GM21529 (cell line): ENCODE measurements around the gene CMTM4.
"Not testable (repeated sequence)": the region's sequence is repeated elsewhere in the genome, so short reads cannot be mapped to it uniquely, and the experiment has no call there.

Experiments
- ATAC-seq: cut with Tn5 transposase; IDR thresholded peaks from one replicate; pipeline ENCODE4 v1.9.1; 2021; ENCODE audit not compliant: unreplicated experiment

CMTM4 gene

DNA sequence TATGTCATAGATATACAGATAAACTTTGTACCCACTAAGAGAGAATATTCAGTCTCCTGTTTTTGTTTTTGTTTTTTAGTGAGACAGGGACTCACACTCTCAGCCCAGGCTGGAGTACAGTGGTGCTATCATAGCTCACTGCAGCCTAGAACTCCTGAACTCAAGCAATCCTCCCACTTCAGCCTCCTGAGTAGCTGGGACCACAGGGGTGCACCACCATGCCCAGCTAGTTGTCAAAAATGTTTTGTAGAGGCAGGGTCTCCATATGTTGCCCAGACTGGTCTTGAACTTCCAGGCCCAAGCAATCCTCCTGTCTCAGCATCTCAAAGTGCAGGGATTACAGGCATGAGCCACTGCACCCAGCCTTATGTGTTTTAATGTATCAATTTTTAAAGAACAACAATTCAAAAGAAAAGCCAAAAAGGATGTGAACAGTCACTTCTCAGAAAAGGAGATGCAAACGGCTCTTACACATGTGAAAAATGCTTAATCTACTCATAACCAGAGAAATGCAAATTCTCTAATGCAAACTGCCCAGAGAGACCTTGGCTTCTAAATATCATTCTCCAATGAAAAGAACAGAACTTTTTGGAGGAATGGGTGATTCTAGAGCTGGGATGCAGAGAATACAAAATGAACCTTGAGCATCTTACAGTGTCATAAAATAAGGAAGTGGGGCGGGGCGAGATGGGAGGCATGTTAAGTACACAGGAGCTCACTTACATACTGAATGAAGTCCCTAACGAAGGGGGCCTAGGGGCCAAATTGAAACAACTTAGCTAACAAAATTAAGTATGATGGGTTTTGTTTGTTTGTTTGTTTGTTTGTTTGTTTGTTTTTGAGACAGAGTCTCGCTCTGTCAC, 99.3 kb downstream of the CMTM4 start:
- no peak for ATAC-seq

DNA sequence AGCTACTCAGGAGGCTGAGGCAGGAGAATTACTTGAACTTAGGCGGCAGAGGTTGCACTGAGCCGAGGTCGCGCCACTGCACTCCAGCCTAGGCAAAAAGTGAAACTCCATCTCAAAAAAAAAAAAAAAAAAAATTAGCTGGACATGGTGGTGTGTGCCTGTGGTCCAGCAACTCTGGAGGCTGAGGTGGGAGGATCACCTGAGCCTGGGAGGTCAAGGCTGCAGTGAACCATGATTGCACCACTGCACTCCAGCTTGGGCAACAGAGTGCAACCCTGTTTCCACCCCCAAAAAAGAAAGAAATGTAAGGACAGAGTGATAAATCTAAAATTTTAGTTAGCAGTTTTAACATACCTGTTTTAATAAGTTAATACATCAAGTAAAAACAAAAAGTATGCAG, 100.0 kb downstream of the CMTM4 start:
- ATAC-seq: not testable (repeated sequence)

DNA sequence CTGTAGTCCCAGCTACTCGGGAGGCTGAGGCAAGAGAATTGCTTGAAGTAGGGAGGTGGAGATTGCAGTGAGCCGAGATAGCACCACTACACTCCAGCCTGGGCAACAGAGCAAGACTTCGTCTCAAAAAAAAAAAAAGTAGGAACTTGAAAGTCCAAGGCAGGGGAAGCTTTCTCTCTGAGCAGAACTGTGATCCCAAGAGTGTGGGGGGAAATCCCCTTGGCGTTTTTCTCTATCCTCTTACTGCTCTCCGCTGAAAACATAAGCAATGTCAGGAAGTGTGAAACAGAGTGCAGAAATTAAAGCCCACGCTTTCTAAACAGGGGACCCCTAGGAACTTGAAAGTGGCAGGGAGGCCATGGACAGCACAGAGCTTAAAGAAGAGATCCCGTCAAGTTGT, 101.8 kb downstream of the CMTM4 start:
- peak; percentile 68 for ATAC-seq

DNA sequence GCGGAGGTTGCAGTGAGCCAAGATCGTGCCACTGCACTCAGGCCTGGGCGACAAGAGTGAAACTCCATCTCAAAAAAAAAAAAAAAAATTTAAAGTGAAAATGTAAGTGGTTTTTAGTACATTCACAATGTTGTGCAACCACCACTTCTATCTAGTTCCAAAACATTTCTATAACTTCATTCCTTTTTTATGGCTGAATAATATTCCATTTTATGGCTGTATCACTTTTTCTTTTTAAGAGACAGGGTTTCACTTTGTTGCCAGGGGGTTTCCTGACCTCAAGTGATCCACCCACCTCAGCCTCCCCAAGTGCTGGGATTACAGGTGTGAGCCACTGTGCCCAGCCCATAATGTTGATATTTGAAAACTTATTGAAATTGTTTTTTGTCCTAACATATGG, 103.7 kb downstream of the CMTM4 start:
- ATAC-seq: no peak

DNA sequence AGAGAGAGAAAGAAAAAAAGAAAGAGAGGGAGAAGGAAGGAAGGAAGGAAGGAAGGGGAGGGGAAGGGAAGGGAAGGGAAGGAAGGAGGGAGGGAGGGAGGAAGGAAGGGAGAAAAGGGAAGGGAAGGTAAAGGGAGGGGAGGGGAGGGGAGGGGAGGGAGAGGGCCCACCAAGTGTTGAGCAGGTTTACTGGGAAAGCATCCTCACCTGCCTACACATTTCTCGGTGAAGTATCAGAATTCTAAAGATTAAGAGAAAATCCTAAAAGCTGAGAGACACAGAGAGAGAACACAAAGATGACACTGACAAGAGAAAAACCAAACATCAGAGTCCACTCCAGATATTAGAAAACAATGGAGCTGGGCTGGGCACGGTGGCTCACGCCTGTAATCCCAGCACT, 104.3 kb downstream of the CMTM4 start:
- no peak for ATAC-seq

DNA sequence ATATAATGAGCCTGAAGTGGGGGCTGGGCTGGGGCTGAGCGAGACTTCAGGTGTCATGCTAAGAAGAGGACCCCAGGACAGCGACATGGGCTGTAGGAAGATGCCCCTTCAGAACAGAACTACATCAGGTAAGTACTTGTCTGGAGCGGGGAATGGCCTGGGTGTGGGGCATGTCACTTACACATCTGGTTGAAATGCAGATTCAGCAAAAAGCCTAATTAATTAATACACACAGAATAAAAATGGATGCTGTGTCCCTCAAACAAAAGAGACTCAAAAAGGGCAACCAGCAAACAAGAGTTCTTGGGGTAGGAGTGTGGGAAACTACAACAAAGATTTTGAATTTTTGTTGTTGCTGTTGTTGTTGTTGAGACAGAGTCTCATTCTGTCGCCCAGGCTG, 105.5 kb downstream of the CMTM4 start:
- no peak for ATAC-seq

DNA sequence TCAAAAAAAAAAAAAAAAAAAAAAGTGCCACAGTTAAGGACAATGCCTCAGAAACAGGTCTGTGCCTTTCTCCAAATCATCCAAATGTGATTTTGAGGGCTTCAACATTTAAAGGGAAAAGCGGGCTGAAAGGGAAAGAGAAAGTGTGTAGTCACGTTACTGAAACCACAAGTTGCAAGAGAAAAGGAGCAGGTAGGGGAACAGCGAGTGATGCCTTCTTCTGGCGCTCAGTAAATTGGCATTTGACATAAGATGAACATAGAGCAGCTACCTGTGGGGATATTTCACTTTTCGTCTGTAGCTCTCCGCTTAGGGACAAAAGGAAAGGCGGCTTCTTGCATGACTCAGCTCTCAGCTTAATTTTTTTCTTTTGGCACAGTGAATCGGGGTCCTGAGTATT, 106.2 kb downstream of the CMTM4 start:
- no peak for ATAC-seq

DNA sequence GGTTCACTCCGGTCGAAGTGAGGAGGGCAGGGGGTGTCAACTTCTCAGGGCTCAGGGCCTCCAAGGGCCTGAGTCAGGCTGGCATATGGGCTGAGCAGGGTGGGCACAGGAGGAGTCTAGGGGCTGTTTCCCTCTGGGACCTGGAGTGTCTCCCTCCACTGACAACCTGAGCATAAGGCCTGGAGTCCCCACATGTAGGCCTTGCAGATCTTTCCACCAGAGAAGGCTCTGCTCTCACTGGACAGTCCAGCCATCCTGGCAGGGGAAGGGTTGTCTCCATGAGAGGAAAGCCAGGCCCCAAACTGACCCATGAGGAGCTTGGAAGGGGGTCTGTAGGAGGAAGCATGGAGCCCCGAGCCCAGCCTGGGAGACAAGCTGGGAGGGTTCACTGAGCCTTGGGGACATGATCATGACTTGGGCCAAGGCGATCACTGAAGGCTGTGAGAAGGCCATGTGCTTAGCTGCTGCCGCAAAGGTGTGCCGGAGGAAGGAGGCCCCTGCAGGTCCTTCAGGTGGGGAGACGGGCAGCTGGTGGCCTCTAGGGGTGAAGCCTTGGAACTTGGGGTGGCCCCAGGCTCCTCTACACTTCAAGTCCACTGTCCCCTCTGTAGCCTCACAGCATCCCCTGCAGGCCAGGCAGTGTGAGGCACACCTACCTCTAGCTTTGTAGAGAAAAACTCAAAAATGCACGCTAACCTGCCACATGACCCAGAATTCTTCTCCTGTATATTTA, 107.4 kb downstream of the CMTM4 start:
- ATAC-seq: peak; percentile 83

DNA sequence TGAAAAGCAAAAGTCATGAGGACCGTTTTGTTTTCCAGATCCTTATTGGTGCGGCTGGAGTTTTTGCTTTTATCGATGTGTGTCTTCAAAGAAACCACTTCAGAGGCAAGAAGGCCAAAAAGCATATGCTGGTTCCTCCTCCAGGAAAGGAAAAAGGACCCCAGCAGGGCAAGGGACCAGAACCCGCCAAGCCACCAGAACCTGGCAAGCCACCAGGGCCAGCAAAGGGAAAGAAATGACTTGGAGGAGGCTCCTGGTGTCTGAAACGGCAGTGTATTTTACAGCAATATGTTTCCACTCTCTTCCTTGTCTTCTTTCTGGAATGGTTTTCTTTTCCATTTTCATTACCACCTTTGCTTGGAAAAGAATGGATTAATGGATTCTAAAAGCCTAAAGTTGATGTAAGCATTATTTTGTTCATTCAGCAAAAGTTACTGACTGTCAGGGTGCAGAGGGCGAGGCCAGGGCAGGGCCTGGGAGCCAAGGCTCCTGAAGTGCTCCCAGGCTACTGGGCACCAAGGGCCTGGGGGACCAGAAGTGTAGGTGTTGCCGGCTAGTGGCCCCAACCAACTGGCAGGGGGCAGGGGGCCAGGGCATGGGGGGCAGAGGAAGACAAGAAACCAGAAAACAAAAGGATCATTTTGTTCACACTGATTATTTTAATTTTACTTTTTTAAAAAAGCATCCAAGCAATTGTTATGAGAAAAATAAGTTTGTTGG, 108.5 kb downstream of the CMTM4 start:
- ATAC-seq: no peak

DNA sequence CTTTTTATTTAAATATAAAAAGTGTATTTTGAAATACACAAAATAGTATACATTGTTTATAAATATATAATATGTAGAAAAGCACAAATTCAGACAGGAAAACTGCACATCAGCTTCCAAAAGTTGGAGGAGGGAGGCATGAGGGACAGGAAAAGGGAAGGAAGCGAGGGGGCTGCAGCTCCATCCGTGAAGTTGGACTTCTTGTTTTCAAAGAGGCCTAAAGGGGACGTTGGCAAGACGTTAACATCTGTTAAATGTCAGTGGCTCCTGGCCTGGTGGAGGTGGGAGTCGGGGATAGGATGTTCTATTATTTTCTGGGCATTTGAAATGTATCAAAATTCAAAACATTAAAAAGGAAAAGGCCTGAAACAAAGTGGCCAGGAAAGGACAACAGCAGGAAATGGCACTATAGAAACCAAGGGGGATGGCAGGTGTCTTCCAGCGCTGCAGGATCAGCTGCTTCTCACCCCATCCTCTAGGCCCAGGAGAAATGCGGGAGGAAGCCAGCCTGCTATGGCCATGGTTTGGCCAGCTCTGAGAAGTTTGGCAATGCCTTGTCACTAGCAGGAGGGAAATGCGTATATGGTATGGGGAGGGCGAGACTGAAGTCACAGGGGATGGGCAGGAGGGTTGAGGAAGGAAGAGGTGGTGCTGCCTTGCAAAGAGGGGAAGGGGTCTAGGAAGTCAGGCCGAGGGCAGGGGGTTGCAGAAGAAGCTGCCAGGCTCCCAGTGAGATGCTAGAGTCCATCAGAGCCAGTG, 110.9 kb downstream of the CMTM4 start:
- no peak for ATAC-seq

DNA sequence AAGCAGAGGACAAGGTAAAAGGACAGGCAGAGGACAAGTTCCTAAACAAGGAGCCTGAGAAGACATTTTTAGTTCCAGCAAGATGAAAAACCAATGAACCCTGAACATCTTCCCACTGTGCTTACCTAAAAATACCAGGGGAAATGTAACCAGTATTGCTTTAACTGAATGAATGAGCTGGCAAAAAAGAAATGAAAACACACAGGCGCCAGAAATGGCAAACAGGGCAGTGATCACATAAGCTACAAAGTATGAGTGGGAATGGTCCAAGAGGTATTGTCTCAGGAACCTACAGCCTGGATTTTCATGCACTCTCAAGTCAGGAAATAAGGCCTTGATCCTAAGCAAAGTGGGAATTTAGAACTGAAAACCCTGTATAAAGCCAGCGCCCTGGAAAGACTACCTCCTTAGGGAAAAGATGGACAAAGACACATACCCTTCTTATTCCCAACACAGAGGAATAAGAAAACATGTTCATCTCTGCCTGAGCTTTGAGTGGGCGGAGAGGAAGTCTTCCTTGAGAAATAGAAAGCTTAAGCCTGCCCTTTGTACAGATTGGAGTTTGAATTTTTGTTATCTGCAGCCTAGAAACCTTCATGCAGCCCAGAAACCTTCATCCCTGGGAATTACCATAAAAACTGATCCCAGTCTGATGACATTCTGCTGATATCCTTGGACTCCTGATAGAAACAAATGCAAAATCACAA, 115.1 kb downstream of the CMTM4 start:
- ATAC-seq: no peak

DNA sequence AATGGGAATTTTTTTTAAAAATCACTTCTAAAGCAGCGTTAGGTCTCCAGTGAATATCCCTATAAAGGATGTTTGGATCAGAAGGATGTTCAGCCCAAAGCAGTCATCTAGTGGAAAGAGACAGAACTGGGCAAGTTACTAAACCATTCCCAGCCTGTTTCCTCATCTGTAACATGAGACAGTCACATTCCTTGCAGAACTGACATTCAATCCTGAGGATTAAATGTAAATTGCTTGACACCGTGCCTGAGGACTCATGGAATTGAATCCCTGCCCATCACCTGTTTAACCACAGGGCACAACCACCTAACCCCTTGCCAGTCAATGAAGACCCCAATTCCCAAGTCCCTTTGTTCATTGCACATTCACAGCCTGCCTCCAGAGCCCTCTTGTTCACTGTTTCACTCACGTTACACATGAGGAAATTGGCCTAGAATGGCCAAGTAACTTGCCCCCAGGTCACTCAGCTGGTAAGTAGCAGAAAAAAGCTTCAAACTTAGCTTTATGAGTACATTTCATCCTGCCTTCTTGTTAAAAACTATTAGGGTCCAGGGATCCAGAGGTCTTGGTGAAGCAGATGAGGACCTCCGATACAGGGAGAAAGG, 115.8 kb downstream of the CMTM4 start:
- no peak for ATAC-seq

DNA sequence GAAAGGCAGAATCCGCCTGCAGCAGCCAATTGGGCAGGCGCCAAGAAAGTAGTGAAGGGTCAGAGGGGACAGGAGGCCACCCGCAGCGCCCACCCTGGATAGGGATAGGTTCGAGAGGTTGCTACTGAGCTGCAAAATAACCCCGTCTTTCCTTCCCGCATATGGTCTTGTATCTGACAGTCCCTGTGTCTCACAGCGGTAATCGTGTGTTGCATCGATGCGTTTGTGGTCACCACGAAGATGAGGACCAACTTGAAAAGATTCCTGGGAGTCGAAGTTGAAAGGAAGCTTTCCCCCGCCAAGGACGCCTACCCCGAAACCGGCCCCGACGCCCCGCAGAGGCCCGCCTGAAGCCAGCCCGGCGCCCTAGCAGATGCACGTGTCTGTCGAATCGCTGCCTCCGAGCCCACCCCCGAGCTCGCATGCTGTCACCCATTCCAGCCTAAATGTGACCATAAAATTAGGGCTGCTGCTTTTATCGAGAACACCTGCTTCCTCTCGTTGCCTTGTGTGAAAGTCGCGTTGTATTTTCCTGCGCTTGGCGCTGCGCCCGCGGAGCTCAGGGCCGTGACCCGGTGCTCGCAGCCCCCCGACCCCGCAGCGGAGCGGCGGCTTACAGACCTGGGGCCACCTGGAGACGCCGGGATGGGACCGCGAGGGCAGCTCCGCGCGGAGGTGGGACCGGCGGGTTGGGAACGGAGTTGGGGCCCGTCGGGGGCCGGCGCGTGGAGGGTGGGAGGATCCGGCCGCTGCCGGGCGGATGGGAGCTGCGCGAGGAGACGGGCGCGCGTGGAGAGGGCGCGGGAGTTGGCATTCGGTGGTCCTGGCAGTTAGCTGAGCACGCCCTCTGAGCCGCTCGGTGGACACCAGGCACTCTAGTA, 117.7 kb downstream of the CMTM4 start, which contains the start of gene CMTM2:
CMTM2 (plus strand) TSS at position 813 of the 881 bp plus-strand sequence. CDS start 145 bp downstream, outside the sequence.
- no peak for ATAC-seq

DNA sequence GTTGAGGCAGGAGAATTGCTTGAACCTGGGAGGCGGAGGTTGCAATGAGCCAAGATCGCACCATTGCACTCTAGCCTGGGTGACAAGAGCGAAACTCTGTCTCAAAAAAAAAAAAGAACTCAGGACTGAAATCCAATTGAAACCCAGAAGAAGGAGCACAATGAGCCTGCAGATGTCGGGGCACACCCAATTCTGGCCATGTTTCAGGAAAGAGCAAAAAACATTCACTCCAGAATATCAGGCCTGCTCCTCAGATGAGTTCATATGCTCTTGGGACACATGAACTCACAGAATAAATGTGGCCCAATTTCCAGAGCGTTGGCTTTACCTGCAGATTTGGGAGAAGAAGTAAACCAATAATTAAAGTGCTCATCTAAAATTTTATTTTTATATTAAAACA, 120.2 kb downstream of the CMTM4 start:
- no peak for ATAC-seq

DNA sequence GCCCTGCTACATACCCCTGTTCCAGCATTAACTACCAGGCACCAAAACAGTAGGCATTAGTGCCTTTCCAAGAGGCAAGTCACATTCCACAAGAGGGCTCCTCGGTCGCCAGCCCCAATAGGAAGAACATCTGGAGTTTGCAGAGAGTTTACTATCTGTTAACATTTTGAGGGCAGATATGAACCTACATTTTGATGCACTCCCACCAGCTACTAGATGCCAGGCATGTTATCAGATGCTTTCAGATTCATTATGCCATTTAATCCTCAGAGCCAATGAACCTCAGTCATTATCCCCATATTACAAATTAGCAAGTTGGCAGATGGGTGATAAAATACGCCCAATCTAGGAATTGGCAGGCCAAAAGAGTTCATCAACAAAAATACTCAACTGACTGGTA, 121.5 kb downstream of the CMTM4 start:
- no peak for ATAC-seq

DNA sequence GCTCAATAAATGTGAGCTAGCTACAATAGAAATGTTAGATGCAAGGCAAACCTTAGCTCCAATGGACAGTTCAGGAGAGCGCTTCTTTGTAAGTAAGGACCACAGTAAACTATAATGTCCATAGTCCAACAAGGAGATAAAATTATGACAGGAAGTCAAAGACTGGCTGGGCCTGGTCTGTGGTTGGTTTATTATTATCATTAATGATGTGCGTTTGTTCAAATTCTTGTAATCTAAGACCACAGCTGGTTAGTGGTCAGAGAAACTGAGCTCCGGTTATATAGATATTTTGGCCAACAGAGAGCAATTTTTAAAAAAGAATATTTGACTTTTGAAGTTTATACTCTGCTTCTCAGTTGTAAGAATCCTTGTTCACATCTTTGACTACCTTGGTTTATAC, 122.0 kb downstream of the CMTM4 start:
- no peak for ATAC-seq

DNA sequence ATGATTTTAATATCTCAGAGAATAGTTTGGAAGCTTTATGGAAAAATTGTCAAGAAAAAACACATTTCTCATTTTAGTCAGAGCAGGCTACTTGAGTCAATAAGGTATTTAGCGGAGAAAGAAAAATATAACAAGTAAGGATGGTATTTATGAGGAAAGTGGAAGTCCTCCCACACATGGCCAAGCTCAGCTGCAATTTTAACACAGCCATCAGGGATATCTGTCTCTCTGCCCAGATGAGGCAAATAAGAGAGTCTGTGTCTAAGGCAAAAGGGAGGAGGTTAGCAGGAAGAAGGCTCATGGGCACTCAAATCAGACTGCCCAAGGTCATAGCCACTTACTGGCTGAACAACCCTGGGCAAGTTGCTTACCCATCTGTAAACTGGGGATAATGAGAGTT, 122.5 kb downstream of the CMTM4 start:
- ATAC-seq: no peak

DNA sequence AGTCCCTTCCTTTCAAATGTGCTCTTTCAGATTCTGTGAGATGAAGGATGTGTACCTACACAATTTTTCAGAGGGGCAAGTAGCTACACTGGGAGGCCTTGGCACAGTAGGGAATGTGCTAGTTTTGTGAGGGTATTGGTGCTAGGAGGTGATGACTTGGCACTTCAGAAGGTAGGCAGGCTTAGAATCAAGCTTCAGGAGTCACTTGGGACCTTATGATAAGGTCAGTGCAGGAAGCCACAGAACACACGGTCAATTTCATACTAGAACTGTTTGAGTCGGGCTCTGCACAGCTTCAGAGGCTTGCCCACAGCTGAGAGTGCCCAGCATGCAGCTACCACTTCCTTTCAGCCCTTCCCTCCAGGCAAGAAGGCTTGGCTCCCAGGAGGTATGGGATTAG, 124.2 kb downstream of the CMTM4 start:
- ATAC-seq: no peak

DNA sequence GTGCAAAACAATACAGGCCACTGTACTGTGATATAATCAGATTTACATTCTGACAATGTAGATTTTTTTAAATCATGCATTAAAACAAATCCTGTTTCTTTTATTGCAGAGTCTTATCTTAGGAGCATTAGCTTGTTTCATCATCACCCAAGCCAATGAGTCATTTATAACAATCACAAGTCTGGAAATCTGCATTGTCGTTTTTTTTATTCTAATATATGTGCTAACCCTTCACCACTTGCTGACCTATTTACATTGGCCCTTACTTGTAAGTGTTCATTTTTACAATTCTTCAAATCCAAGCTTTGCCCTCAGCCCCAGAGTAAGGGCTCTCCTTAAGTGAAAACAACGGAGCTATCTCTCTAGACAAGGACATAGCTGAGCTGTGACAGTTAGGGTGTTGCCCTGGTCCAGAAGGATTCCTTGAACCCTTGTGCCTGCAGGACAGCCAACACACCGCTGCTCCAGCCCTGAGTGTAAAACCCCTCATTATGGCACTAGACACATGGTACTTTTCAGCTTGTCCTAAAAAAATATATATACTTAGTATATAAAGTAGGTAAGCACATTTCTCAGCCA, 126.6 kb downstream of the CMTM4 start:
- ATAC-seq: no peak
